EH (cell line): ENCODE measurements around the gene SERPINB13.
"Not testable (repeated sequence)": the region's sequence is repeated elsewhere in the genome, so short reads cannot be mapped to it uniquely, and the experiment has no call there.

Source experiments
- DNase-seq: peaks from one replicate; pipeline ENCODE4 v3.0.0-alpha.2; 2015; ENCODE audit warnings: low read depth

SERPINB13 gene

DNA sequence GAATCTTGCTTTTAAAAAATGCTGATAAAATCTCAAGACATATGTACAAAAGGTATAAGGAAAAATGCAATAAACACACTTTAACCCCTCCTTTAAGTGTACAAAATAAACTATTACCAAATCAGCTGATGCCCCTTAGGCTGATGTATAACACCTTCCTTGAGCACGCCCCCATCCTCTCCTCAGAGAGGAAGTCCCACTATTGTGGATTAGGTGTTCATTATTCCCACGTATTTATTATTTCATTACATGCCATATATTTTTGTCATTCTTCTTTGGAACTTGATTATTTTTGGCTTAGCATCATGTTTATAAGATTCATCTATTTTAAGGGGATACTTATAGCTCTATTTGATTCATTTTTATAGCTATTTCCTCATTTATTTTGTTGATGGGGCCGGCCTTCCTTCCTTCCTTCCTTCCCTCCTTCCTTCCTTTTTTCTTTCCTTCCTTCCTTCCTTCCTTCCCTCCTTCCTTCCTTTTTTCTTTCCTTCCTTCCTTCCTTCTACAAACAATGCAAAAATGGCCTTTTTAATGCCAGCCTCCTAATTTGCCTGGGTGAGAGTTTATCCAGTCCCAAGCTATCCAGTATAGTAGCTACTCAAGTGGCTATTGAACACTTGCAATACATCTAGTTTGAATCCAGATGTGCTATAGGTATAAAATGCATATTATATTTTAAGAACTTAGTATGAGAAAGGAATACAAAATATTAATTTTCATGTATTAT is 4.0 kb downstream of the SERPINB13 start:
- no peak for DNase-seq

DNA sequence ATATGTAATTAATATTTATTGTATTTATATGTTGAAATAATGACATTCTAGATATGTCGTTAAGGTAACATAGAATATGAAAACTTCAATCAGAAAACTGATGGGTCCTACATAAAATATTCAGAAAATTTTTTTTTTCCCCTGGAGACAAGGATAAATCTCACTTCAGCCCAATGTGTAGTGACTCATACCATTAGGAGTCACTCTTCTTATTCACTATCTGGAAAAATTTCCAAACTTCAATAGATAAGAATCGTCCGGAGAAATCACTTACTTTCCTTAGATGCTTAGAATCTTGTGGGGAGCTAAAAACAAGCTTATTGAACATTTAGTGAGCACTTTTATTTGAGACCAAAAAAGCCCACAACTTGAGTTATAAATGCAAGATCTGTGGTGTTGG is 4.6 kb downstream of the SERPINB13 start:
- DNase-seq = peak; percentile 61

DNA sequence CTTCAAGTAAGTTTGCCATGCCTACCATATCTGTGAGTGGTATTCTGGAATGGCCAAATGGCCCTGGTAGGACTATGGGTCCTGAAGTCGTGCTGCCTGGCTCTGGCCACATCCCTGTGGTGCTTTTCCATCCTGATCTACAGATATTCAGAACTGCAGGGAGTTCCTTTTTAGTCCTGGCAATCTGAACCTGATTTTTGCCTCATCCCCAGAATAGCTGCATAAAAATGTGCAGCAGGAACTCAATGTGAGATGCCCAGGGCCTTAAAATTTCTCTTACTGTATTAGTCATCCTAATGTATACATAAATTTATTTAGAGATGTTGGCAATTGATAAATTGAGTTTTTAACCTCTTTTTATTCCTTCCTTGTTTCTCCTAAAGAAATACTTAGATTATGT is 5.3 kb downstream of the SERPINB13 start:
- DNase-seq = peak; percentile 28

DNA sequence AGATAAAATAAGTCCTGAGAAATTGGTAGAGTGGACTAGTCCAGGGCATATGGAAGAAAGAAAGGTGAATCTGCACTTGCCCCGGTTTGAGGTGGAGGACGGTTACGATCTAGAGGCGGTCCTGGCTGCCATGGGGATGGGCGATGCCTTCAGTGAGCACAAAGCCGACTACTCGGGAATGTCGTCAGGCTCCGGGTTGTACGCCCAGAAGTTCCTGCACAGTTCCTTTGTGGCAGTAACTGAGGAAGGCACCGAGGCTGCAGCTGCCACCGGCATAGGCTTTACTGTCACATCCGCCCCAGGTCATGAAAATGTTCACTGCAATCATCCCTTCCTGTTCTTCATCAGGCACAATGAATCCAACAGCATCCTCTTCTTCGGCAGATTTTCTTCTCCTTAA is 9.8 kb downstream of the SERPINB13 start:
- no peak for DNase-seq

DNA sequence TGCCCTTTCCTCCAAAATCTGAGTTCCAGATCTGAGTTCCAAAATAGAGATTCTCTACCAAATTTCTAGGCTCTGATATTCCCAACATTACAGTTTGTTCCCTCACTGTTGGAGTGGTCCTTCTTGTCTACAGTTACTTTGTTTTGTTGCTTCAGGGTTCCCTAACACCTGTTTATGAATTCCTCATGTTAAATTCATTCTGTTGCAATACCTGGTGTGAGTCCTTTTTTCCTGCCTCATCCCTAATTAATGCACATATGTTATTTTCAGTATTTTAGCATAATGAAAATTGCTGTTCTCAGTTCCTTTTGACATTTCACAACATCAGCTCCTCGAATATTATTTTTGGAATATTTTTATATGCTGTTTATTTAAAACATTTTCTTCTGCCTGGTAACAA is 16.2 kb downstream of the SERPINB13 start:
- no peak for DNase-seq

DNA sequence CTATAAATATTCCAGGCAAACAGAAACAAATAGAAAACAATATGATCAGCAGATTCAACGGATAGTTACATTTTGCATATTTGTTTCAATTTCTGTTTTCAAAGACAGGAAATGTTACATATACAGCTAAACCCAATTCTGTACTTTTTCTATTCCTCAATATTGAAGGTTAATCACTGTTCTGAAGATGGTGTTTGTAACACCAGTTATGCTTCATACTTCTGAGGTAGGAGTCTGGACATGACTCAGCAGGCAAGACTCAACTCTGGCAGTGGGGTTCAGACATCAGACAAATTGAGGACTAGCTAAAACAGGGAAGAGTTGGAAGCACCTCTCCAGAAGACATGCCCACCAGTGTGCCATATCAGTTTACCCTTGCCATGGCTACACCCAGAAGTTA is 16.6 kb downstream of the SERPINB13 start:
- DNase-seq = peak; percentile 45

DNA sequence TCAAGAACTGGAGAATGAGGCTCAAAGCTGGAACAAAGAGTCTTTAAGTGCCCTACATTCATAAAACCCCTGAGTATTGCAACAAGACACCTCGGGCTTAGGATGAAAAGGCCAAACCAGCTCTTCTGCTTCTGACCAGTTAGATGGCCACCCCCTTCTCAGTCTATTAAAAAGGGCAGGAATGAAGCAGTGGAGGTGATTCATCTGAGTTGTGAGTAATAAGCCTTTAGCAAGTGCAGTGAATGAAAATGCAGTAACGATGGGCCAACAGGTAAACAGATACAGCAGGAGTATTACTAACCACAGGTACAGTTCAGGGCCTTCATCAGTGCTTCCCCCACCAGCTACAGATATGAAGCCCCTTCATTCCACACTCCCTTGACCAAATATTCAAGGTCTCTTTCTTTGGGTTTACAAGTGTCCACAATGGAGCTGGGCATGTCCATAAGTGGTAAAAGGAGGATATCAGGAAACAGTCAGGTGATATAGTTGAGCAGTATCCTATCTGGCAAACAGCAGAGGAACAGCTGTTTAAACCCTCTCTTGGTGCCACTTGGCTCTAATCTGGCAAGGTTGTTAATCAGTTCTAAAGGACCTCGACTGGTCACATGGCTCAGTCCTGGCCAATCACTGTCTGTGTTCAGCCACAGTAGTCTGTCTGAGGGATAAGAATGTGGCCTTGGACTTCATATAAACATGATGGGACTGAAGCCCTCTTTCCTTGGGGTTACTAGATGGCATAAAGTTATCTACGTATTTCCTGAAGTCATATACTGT is 17.8 kb downstream of the SERPINB13 start:
- DNase-seq = peak; percentile 56

DNA sequence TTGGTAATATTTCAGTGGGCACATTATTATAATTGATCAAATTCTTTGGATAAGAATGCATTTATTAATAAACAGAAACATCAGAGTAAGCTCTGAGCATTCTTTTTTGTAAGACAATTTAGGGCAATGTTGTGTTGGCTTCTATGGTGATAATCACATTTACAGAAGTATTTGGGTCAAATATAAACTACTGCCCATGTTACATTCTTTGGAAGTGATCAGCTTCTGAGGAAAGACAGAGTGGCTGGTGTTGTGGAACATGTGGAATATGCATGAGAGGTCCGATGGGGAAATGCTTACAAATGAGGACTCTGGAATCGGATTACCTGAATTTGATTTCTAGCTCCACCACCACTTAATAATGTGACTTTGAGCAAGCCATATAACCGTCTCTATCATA is 19.4 kb downstream of the SERPINB13 start:
- DNase-seq = peak; percentile 32

DNA sequence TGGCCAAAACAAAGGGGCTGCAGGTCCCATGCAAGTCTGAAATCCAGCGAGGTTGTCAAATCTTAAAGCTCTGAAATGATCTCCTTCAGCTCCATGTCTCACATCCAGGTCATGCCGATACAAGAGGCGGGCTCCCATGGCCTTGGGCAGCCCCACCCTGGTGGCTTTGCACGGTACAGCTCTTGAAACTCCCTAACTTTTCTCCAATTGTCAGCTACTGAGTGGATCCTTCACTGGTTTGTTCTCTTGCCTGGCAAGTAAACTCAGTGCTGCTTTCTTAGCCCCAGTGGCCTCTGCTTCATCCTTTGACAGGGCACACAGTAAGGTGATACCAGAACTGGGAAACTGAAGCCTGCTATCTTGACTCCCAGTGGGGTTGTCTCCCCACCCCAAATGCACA is 26.3 kb downstream of the SERPINB13 start:
- DNase-seq = no peak

DNA sequence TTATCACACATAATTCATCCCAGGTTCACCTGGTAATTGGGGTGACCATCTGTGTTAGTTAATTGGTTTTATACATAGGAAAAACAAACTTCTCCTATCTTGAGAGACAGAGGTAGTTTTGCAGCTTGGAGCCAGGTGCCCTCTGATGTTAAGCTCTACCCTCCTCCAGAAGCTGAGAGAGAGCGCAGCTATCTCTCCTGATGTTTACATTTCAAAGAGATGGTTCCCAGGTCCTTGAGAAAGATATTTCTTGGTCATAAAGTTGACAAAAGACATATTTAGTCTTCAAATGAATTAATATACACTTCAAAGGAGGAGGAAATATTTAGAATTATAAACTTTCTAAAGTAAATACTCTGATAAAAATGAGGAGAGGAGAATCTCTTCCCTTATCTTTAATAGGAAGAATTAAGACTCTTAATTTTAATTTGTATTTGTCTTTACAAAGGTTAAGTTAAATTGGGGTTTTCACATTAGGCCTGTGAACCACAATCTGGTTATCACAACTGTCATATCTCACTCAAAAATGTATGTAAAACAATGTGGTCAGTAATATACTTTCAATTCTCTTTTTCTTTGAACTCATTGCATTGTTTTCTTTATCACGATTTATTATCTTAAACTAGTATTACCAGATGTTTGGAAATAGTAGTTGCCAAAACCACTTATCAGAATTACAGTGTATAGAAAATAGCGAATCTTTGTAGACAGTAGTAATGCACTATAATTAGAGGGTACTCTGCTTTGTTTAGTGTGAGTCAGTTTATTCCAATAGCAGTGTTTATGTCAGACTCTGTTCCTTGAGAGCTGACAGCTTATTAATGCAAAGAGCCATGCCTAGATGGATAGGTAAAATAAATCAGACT is 30.1 kb downstream of the SERPINB13 start:
- peak; percentile 19 for DNase-seq

DNA sequence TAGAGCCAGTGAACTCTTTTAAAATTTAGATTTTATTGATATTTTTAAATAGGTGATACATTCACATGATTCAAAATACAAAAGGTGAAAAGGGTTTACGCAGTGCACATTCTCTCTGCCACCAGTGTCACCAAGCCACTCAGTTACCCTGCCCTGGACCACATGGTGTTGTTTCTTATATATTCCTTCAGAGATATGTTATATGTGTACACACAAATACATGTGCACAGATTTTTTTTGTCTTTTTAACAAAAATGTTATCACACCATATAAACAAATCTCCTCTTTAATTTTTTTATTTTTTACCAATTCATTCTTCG is 30.7 kb downstream of the SERPINB13 start:
- DNase-seq = no peak

DNA sequence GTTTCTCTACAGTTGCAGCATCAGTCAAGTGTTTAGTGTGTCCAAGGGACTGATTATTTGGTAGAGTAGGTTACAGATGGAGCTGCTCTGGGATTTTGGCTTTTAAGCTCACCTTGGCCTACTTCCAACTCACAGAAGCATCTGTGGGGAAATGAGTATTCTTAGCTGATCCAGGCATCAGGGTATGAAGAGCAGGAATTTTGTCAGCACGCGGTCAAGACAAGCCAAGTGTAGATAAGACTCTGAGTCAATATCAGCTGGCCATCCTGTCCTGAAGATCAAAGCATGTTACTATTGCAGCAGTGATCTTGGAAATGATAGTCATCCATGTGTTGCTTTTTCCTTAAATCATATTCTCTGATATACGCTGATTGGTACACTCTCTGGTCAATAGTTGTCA is 32.5 kb downstream of the SERPINB13 start:
- DNase-seq = no peak

DNA sequence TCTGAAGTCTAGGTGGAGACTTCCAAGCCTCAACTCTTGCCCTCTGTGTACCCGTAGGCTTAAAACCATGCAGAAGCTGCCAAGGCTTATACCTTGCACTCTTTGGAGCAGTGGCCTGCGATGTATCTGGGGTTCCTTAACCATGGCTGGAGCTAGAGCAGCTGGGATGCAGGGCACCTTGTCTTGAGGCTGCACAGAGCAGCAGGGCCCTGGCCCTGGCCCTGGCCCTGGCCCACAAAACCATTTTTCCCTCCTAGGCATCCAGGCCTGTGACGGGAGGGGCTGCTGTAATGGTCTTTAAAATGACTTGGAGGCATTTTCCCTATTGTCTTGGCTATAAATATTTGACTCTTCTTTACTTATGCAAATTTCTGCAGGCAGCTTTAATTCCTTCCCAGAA is 37.7 kb downstream of the SERPINB13 start:
- no peak for DNase-seq

DNA sequence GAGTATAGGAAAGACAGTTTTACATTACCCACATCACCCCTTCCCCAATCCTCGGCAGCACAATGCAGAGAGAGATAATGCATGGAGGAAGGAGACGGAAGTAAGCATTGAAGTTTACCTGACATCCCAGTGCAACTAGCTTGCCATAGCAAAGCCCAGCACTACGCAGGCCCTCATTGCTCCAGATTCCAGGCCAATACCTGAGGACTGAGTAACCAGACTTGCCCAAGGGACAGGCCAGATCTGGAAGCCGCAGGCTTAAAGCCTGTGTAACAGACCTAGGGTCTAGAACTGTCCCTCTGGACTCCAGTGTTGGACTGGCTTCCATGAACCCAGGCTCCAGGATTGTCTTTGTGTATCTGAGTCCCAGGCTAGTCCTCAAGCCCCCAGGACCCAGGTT is 39.3 kb downstream of the SERPINB13 start:
- no peak for DNase-seq

DNA sequence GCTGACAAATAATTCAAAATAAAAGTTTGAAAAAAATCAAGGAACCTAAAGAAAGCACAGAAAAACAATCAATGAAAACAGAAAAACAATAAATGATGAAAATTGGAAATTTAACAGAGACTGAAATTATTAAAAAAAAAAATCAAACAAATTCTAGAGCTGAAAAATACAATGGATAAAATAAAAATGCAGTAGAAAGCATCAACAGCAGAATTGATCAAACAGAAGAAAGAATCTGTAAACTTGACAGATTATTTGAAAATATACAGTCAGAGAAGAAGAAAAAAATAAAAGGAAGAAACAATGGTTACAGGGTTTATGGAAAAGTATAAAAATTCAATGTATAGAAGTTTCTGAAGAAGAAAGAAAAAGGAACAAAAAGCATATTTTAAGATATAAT is 40.7 kb downstream of the SERPINB13 start:
- DNase-seq = no peak

DNA sequence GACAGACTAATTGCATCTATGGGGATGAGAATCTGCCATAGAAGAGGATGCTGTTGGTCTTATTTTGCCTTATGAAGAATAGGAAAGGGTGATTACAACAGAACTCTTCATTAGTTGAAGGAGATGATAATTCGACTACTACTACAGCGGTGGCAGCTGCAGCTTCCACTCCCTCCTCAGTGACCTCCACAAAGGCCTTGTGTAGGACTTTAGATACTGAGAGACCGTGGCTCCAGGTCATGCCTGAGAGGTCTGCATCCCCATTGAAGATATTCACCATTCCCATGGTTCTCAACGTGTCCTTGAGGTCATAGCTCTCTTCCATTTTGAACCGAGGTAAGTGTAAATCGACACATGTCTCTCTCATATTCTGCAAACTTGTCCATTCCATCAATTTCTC is 50.6 kb downstream of the SERPINB13 start:
- no peak for DNase-seq

DNA sequence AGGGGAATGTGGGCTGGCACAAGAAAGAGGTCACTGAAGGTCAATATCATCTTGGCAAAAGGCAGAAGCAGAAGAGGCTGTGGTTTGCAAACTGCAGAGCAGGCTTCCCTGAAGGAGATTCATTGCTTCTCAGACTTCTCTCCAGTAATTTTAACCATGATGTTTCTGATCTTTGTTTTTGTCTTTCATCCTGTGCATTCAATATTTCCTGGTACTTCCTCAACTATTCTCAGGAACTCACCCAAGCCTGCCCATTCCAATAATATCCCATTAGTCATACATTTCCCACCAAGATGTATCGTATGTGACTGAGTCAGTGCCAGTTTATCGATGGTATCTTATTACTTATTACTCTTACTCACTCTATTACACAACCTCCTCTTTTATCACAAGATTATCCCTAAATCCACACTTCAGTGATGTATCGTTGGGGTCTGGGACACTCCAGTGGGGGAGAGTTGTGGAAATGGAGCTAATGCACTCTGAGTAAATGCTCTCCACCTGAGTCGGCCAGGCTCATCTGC is 54.1 kb downstream of the SERPINB13 start:
- DNase-seq = peak; percentile 35

DNA sequence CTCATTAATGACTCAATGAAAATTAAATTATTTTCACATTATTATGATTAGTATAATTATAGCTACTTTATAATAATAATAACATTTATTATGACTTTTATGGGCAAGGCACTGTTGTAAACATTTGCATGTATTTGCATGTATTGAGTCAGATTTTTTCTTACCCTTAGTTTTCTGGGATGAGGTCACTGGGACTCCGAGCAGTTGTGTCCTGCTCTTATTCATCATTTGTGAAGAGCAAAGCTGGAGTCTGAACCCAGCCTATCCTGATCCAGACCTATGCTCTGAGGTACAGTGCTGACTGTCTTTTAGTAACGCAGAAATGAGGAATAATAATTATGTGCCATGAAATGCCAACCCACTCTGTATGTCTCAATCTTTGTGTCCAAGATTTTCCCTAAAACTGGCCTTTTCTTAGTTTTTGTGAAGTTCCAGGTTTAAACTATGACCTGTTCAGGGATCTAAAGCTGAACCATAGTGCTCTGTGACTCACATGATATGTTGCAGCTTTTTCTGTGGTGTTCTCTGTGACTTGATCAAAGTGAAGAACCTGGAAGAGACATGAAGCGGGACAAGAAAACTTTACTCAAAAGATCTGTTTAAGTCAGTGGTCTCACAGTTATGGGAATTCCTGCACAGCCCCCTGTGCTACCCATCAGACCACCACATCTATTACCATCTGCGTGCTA is 55.7 kb downstream of the SERPINB13 start:
- not testable (repeated sequence) for DNase-seq

DNA sequence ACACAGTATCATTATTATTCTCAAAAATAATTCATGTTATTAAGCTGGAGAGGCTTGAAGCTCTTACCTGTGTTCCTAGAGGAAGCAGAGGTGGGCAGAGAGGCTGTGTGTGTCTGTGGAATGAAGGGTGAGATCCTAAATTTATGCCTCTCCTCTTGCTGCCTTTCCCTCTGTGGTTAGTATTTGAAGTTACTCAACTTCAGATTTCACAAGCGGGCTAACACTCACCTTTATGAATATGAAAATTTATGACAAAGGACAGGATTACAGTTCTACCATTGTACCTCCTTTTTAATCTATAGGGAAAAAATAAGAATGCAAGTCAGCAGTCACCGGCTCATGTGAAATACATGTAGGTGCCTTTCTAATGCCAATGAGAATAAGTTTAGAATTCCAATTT is 57.0 kb downstream of the SERPINB13 start, which contains the start of gene SERPINB4:
Gene SERPINB4 (minus strand): TSS at position 115 of the 400 bp plus-strand sequence. CDS start 679 bp downstream, outside the sequence.
- DNase-seq = not testable (repeated sequence)

DNA sequence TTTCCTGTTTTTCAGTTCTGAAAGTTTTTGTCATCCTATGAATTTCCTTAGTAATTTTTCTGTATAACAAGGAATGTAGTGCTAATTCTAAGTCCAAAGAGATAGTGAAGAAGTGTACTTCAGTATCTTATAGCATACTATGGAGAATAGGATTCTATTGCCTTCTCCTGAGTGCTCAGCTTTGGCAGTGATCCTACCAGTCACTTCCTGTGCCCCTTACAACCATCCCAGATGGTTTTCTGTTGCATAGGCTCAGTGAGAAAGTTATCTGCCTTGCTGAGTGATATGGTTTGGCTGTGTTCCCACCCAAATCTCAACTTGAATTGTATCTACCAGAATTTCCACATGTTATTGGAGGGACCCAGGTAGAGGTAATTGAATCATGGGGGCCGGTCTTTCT is 57.6 kb downstream of the SERPINB13 start:
- peak; percentile 10 for DNase-seq

DNA sequence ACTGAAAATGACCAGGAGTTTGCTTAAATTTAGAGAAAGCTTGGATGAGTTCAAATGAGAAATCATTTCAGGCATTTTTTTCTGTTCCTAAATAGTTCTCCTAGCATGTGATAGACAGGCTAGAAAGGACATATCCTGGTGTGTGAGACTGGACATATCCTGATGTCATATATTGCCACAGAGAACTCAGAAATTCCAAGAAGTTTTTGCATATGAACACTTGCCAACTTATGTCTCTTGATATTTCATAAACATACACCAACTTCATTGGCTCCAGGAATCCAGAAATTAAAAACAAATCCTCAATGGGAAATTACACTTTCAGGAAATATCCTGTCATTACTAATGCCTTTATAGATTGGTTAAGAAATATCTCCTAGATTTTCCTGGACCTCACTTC is 59.8 kb downstream of the SERPINB13 start:
- peak; percentile 54 for DNase-seq

DNA sequence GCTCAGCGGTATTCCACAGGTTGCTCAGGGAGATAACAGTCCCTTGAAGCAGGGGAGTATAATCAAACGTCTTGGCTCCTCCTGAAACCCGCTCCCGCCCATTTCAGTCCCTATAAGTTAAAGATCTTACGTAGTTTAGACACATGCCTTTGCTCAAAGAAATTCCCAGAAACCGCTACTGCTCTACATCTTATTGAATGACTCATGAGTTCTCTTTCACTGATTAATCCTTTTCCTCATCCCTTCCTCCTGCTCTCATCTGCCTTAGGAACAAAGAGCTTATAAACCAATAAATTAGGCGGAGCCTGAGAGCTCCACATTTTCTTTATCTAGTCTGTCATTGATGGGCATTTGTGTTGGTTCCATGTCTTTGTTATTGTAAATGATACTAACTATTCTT is 61.1 kb downstream of the SERPINB13 start:
- DNase-seq = peak; percentile 76
